Caco-2 (cell line): ENCODE measurements around the gene FSD1. TPM values are rescaled to one million over a fixed set of nuclear protein-coding genes. Genes with fewer than 3 reads are reported as not detected.
"Not testable (repeated sequence)": the region's sequence is repeated elsewhere in the genome, so short reads cannot be mapped to it uniquely, and the experiment has no call there.

ENCODE experiments used
- BruUV-seq: library from RNA; stranded (reverse); fragments of 400-500 nt; replicated peaks from 2 replicates; lab custom pipeline; 2021; lab: Mats Ljungman, UMichigan
- CTCF ChIA-PET: fragments of 300-600 bp; sonication (Branson Sonifier 250); formaldehyde crosslinking; loops from one replicate; lab custom pipeline; 2022; ENCODE audit warnings: antibody characterized with exemption; lab: Charles Lee
- POLR2A ChIA-PET: fragments of 300-600 bp; sonication (Branson Sonifier 250); formaldehyde crosslinking; loops from one replicate; lab custom pipeline; 2022; ENCODE audit warnings: antibody characterized with exemption; lab: Charles Lee
- DNase-seq, 2 experiments: peaks; one replicate each; pipeline versions ENCODE4 v3.0.0 to v3.0.0-alpha.2; 2020 to 2022
- H3K27me3 ChIP-seq: replicated peaks from 2 replicates; pipeline ENCODE4 v1.6.0; 2011; ENCODE audit warnings: low read length; ENCODE audit not compliant: control insufficient read depth, insufficient read depth
- H3K36me3 ChIP-seq: 2 replicates; pipeline ENCODE4 v1.5.1; 2011; ENCODE audit warnings: low read length; ENCODE audit not compliant: control insufficient read depth, insufficient read depth
- H3K4me1 ChIP-seq: fragments of 250-450 bp; sonication (Bioruptor Pico); 2 replicates; pipeline ENCODE4 v1.5.1; 2020; ENCODE audit warnings: mild to moderate bottlenecking
- H3K4me3 ChIP-seq: 2 replicates; pipeline ENCODE4 v1.5.1; 2011; ENCODE audit warnings: low read depth, mild to moderate bottlenecking, control low read depth, low read length
- H3K9me3 ChIP-seq: fragments of 250-450 bp; sonication (Bioruptor Pico); 2 replicates; pipeline ENCODE4 v1.5.1; 2020; ENCODE audit warnings: mild to moderate bottlenecking, moderate library complexity
- H3K27ac Mint-ChIP-seq: one replicate; pipeline ENCODE4 v1.8.0; 2022; ENCODE audit warnings: mixed read lengths; ENCODE audit not compliant: unreplicated experiment
- H3K27me3 Mint-ChIP-seq: one replicate; pipeline ENCODE4 v1.8.0; 2022; ENCODE audit warnings: mixed read lengths; ENCODE audit not compliant: insufficient read depth, unreplicated experiment
- H3K36me3 Mint-ChIP-seq: one replicate; pipeline ENCODE4 v1.8.0; 2022; ENCODE audit warnings: mild to moderate bottlenecking, mixed read lengths; ENCODE audit not compliant: insufficient read depth, unreplicated experiment
- H3K4me1 Mint-ChIP-seq: one replicate; pipeline ENCODE4 v1.8.0; 2022; ENCODE audit warnings: low read depth, mixed read lengths; ENCODE audit not compliant: unreplicated experiment
- H3K4me3 Mint-ChIP-seq: one replicate; pipeline ENCODE4 v1.8.0; 2022; ENCODE audit warnings: mild to moderate bottlenecking, moderate library complexity, mixed read lengths; ENCODE audit not compliant: unreplicated experiment
- H3K9me3 Mint-ChIP-seq: one replicate; pipeline ENCODE4 v1.8.0; 2022; ENCODE audit warnings: mixed read lengths; ENCODE audit not compliant: unreplicated experiment
- intact Hi-C: fragments of 100-400 bp; cut with micrococcal nuclease; formaldehyde crosslinking; loops from one replicate; pipeline ENCODE4 v1.10.0; 2022; ENCODE audit not compliant: unreplicated experiment
- total RNA-seq: library from RNA; stranded (reverse); gene quantifications from 2 replicates; pipeline ENCODE4 v1.2.3, GENCODE V29; 2022
- TF ChIP-seq, protein P1 (sequence below), 2 experiments: fragments of 200-600 bp in 1 of 2; IDR thresholded peaks; 1 replicate in 1 of 2; 2 replicates in 1 of 2; pipeline versions ENCODE4 v1.5.1 to v1.8.0; 2011 to 2022; ENCODE audit warnings: antibody characterized with exemption in 1 of 2, control low read depth in 1 of 2, inconsistent platforms in 1 of 2, low read depth in 1 of 2, low read length in 1 of 2, mild to moderate bottlenecking in 1 of 2, moderate library complexity in 1 of 2; ENCODE audit not compliant: insufficient read depth in 1 of 2, severe bottlenecking in 1 of 2, unreplicated experiment in 1 of 2

Gene FSD1
- total RNA-seq, 1 experiment from 2014 or later: 9.0 TPM

DNA sequence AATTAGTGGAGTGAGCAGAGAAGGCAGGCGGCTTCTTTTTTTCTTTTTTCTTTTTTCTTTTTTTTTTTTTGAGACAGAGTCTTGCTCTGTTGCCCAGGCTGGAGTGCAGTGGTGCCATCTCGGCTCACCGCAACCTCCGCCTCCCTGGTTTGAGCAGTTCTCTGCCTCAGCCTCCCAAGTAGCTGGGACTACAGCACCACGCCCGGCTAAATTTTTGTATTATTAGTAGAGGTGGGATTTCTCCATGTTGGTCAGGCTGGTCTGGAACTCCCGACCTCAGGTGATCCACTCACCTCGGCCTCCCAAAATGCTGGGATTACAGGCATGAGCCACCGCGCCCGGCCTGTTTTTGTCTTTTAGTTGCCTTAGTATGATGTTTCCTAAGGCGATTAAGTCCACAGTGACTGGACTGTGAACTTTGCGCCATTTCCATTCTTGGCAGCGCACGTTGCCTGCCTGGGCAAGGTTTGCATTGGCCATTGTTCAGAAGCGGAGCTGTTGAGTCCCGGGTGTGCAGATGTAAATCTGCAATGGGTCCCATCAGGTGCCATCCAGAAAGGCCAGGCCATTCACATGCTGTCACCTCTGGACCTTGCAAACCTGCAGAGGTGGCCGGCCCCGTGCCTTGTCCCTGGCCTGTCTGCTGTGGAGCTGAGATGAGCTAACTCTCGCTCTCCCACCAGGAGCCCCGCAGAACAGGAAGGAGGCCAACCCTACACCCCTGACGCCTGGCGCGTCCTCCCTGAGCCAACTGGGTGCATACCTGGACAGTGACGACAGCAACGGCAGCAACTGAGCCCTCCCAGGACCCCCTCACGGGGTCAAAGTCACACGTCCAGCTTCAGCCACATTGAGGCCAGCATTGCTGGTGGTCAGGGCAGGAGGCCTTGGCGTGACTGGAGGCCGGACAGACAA is 36.2 kb upstream of the FSD1 start:
- CTCF ChIA-PET: interaction anchor here (0.6 to 2.8 kb wide), 12 partner anchors 10 to 191 kb away, joined by 3 to 45 read pairs (median 8); partner anchors contain the start of genes CHAF1A, MPND, SHD and STAP2
- peaks cover 2% of the 10 kb centered on the region for H3K36me3 ChIP-seq

DNA sequence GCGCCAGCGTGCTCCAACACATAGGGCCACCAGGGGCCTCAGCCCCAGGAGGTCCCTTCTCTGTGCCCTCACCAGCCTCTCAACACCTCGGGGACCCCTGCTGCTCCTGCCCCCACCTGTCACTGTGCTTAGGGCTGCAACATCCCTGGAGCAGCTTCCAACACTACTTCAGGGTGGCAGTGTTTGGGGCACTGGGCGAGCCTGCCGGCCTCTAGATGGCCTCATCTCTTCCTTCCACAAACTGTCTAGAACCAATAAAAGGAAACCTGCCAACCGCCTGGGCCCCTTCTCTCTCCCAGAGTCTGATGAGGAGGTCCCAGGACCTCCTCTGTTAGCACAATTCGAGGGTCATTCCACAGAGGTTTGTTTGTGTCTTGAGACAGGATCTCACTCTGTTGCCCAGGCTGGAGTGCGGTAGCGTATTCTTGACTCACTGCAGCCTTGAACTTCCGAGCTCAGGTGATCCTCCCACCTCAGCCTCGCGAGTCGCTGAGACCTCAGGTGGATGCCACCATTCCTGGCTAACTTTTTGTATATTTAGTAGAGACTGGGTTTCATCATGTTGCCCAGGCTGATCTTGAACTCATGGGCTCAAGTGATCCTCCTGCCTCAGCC is 35.5 kb upstream of the FSD1 start:
- no TSS peak for BruUV-seq
- H3K9me3 ChIP-seq: no peaks in the 10 kb centered on the region
- ChIA-PET POLR2A (no interaction called here), CTCF (interaction anchor here (0.6 to 2.8 kb wide), 3 partner anchors 12 to 83 kb away, joined by 3 to 34 read pairs (median 13); partner anchors contain the start of gene STAP2)
- H3K27me3 Mint-ChIP-seq: no peaks in the 10 kb centered on the region
- H3K4me1 Mint-ChIP-seq: no peaks in the 10 kb centered on the region
- DNase-seq: no peak
- H3K4me3 ChIP-seq: no peak overlapping the region
- H3K4me3 Mint-ChIP-seq: no peak overlapping the region
- intact Hi-C loops: no loop called here
- TF ChIP-seq, protein P1, sequence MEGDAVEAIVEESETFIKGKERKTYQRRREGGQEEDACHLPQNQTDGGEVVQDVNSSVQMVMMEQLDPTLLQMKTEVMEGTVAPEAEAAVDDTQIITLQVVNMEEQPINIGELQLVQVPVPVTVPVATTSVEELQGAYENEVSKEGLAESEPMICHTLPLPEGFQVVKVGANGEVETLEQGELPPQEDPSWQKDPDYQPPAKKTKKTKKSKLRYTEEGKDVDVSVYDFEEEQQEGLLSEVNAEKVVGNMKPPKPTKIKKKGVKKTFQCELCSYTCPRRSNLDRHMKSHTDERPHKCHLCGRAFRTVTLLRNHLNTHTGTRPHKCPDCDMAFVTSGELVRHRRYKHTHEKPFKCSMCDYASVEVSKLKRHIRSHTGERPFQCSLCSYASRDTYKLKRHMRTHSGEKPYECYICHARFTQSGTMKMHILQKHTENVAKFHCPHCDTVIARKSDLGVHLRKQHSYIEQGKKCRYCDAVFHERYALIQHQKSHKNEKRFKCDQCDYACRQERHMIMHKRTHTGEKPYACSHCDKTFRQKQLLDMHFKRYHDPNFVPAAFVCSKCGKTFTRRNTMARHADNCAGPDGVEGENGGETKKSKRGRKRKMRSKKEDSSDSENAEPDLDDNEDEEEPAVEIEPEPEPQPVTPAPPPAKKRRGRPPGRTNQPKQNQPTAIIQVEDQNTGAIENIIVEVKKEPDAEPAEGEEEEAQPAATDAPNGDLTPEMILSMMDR (IDR thresholded peaks at IDR 0.05; ENCODE audit: insufficient read depth in 1 of 2, low read depth in 1 of 2, low read length in 1 of 2, severe bottlenecking in 1 of 2, unreplicated experiment in 1 of 2): no peak
- H3K36me3 ChIP-seq: peaks cover 2% of the 10 kb centered on the region
- H3K4me1 ChIP-seq: no peaks in the 10 kb centered on the region
- H3K27ac Mint-ChIP-seq: no peak overlapping the region
- H3K9me3 Mint-ChIP-seq: no peaks in the 10 kb centered on the region
- peaks cover 8% of the 10 kb centered on the region for H3K36me3 Mint-ChIP-seq
- H3K27me3 ChIP-seq: no peaks in the 10 kb centered on the region

More for the DNA sequence above, 36.2 kb upstream of the FSD1 start:
- Mint-ChIP-seq H3K27ac (no peak overlapping the region), H3K4me3 (no peak overlapping the region), H3K9me3 (no peaks in the 10 kb centered on the region), H3K27me3 (no peaks in the 10 kb centered on the region), H3K36me3 (peaks cover 8% of the 10 kb centered on the region), H3K4me1 (no peaks in the 10 kb centered on the region)
- BruUV-seq: no TSS peak
- H3K4me1 ChIP-seq: no peaks in the 10 kb centered on the region
- H3K27me3 ChIP-seq: no peaks in the 10 kb centered on the region
- DNase-seq: no peak
- POLR2A ChIA-PET: no interaction called here
- no peak overlapping the region for H3K4me3 ChIP-seq
- H3K9me3 ChIP-seq: no peaks in the 10 kb centered on the region
- TF ChIP-seq, protein P1 (IDR thresholded peaks at IDR 0.05; ENCODE audit: insufficient read depth in 1 of 2, low read depth in 1 of 2, low read length in 1 of 2, severe bottlenecking in 1 of 2, unreplicated experiment in 1 of 2): no peak
- intact Hi-C loops: loop anchor here (1.0 kb wide), 1 partner anchor 84 kb away; no protein-coding TSS in a partner anchor

DNA sequence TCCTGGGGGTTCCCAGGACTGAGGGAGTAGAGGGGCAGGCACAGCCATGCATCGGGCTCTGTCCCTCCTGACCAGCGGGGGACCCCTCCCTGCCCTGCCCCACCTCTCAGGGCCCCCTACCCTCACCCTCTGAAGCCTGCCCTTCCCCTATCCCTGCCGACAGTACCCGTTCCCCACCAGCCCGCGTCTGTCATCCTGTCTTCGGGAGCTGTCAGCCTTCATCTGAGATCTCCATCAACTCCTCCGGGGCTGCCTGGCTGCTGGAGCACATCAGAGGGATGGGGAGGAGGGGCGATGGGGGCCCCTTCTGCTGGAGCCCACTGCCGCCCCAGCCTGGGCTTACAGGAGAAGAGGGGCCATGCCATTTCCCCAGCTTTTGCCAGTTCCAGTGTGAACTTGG is 31.5 kb upstream of the FSD1 start:
- Mint-ChIP-seq H3K4me1 (no peaks in the 10 kb centered on the region), H3K36me3 (no peaks in the 10 kb centered on the region), H3K27me3 (no peaks in the 10 kb centered on the region), H3K27ac (no peak overlapping the region), H3K4me3 (no peak overlapping the region), H3K9me3 (no peaks in the 10 kb centered on the region)
- Histone ChIP-seq H3K36me3 (no peaks in the 10 kb centered on the region), H3K27me3 (no peaks in the 10 kb centered on the region), H3K4me1 (no peaks in the 10 kb centered on the region), H3K4me3 (no peak overlapping the region), H3K9me3 (no peaks in the 10 kb centered on the region)
- no TSS peak for BruUV-seq
- TF ChIP-seq, protein P1 (IDR thresholded peaks at IDR 0.05; ENCODE audit: insufficient read depth in 1 of 2, low read depth in 1 of 2, low read length in 1 of 2, severe bottlenecking in 1 of 2, unreplicated experiment in 1 of 2): no peak
- ChIA-PET CTCF (no interaction called here), POLR2A (no interaction called here)
- intact Hi-C loops: no loop called here
- DNase-seq: no peak

DNA sequence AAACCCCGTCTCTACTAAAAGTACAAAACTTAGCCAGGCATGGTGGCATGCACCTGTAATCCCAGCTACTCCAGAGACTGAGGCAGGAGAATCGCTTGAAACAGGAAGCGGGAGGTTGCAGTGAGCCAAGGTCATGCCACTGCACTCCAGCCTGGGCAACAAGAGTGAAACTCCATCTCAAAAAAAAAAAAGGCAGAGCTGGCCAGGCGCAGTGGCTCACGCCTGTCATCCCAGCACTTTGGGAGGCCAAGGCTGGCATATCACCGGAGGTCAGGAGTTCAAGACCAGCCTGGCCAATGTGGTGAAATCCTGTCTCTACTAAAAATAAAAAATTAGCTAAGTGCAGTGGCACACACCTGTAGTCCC is 30.1 kb upstream of the FSD1 start:
- H3K27me3 ChIP-seq, H3K9me3 Mint-ChIP-seq, H3K36me3 Mint-ChIP-seq, H3K27ac Mint-ChIP-seq, POLR2A ChIA-PET, H3K27me3 Mint-ChIP-seq, H3K36me3 ChIP-seq, H3K4me1 Mint-ChIP-seq, intact Hi-C loops, DNase-seq, H3K4me3 ChIP-seq, H3K4me1 ChIP-seq, H3K9me3 ChIP-seq, BruUV-seq, H3K4me3 Mint-ChIP-seq: not testable (repeated sequence)
- CTCF ChIA-PET: interaction anchor here (0.7 kb wide), 1 partner anchor 92 kb away, joined by 5 read pairs; no protein-coding TSS in a partner anchor
